Measurements from ENCODE around the gene RPS19. TPM values are rescaled to one million over a fixed set of nuclear protein-coding genes. Genes with fewer than 3 reads are reported as not detected.

Gene RPS19
- polyA plus RNA-seq, 1 donor (not counting 4 experiments of a cell fraction or from before 2014, with no cell fraction given), result 2,290 TPM

GRCh38 chr19:41853768-41854167, 6.3 kb upstream of the RPS19 start:
- no peaks in the 10 kb centered on the region for H3K36me3 ChIP-seq (ENCODE audit: control insufficient read depth in 2 of 2, extremely low read depth in 1 of 2, insufficient read depth in 2 of 2, low read length in 2 of 2)
- H3K27ac ChIP-seq (ENCODE audit: control insufficient read depth, insufficient read depth, low read length), result no peak overlapping the region
- TF ChIP-seq CTCF (optimal IDR thresholded peaks at IDR 0.05 in 1 of 3, IDR thresholded peaks at IDR 0.05 in 1 of 3, conservative IDR thresholded peaks at IDR 0.05 in 1 of 3; ENCODE audit: extremely low read depth in 1 of 3, insufficient read depth in 2 of 3, low read length in 3 of 3) (no peak), EZH2 (IDR thresholded peaks at IDR 0.05; ENCODE audit: low read length) (no peak)
- no peaks in the 10 kb centered on the region for H3K79me2 ChIP-seq (ENCODE audit: control insufficient read depth, insufficient read depth, low read length)
- H3K4me3 ChIP-seq (ENCODE audit: control insufficient read depth in 2 of 3, extremely low read depth in 1 of 3, insufficient read depth in 2 of 3, low read depth in 1 of 3, low read length in 3 of 3), result no peak overlapping the region
- H2AFZ ChIP-seq (ENCODE audit: control insufficient read depth, low read length), result no peak overlapping the region
- no peak overlapping the region for H3K9ac ChIP-seq (ENCODE audit: control insufficient read depth, extremely low read depth, insufficient read depth, low read length)
- H3K4me2 ChIP-seq (ENCODE audit: control insufficient read depth, extremely low read depth, insufficient read depth, low read depth, low read length), result no peak overlapping the region
- no peak for FAIRE-seq
- H3K4me1 ChIP-seq (ENCODE audit: control insufficient read depth, extremely low read depth, insufficient read depth, low read length), result no peaks in the 10 kb centered on the region
- peaks cover 24% of the 10 kb centered on the region for H3K27me3 ChIP-seq (ENCODE audit: control insufficient read depth, extremely low read depth, insufficient read depth, low read length)
- DNase-seq (ENCODE audit: low read depth, low spot score), result no peak
- dilution Hi-C loops (cut with MboI; ENCODE audit: extremely low pct_ligation_motif_present, low sequenced_read_pairs), result no loop called here
- no peaks in the 10 kb centered on the region for H3K9me3 ChIP-seq (ENCODE audit: control insufficient read depth, low read depth, low read length)
- no peaks in the 10 kb centered on the region for H3K9me1 ChIP-seq (ENCODE audit: control insufficient read depth, extremely low read depth, insufficient read depth, low read length)
- H4K20me1 ChIP-seq (ENCODE audit: control insufficient read depth, extremely low read depth, insufficient read depth, low read length), result no peaks in the 10 kb centered on the region

GRCh38 chr19:41859213-41859617, 840 bp upstream of the RPS19 start:
- H3K4me3 ChIP-seq (ENCODE audit: control insufficient read depth in 2 of 3, extremely low read depth in 1 of 3, insufficient read depth in 2 of 3, low read depth in 1 of 3, low read length in 3 of 3), result peak overlapping the region; percentile 29 to 99 (median 36)
- peaks cover 2% of the 10 kb centered on the region for H3K9me1 ChIP-seq (ENCODE audit: control insufficient read depth, extremely low read depth, insufficient read depth, low read length)
- peak overlapping the region; percentile 74 for H3K4me2 ChIP-seq (ENCODE audit: control insufficient read depth, extremely low read depth, insufficient read depth, low read depth, low read length)
- peaks cover 28% of the 10 kb centered on the region for H3K4me1 ChIP-seq (ENCODE audit: control insufficient read depth, extremely low read depth, insufficient read depth, low read length)
- peak in 1 of 3 experiments; percentile 40 for TF ChIP-seq CTCF (optimal IDR thresholded peaks at IDR 0.05 in 1 of 3, IDR thresholded peaks at IDR 0.05 in 1 of 3, conservative IDR thresholded peaks at IDR 0.05 in 1 of 3; ENCODE audit: extremely low read depth in 1 of 3, insufficient read depth in 2 of 3, low read length in 3 of 3)
- no peak for TF ChIP-seq EZH2 (IDR thresholded peaks at IDR 0.05; ENCODE audit: low read length)
- H3K79me2 ChIP-seq (ENCODE audit: control insufficient read depth, insufficient read depth, low read length), result peaks cover 41% of the 10 kb centered on the region
- DNase-seq (ENCODE audit: low read depth, low spot score) (no peak), FAIRE-seq (no peak)
- H2AFZ ChIP-seq (ENCODE audit: control insufficient read depth, low read length), result peak overlapping the region; percentile 41
- H3K27ac ChIP-seq (ENCODE audit: control insufficient read depth, insufficient read depth, low read length), result peak overlapping the region; percentile 94
- H3K9me3 ChIP-seq (ENCODE audit: control insufficient read depth, low read depth, low read length), result no peaks in the 10 kb centered on the region
- peaks cover 4% of the 10 kb centered on the region for H3K27me3 ChIP-seq (ENCODE audit: control insufficient read depth, extremely low read depth, insufficient read depth, low read length)
- H4K20me1 ChIP-seq (ENCODE audit: control insufficient read depth, extremely low read depth, insufficient read depth, low read length), result peaks cover 20% of the 10 kb centered on the region
- H3K9ac ChIP-seq (ENCODE audit: control insufficient read depth, extremely low read depth, insufficient read depth, low read length), result peak overlapping the region; percentile 99
- H3K36me3 ChIP-seq (ENCODE audit: control insufficient read depth in 2 of 2, extremely low read depth in 1 of 2, insufficient read depth in 2 of 2, low read length in 2 of 2), result peaks cover 25 to 35% of the 10 kb centered on the region in 2 experiments
- dilution Hi-C loops (cut with MboI; ENCODE audit: extremely low pct_ligation_motif_present, low sequenced_read_pairs), result no loop called here

All from keratinocyte (primary cell).